Naive thymus-derived CD8-positive, alpha-beta T cell (primary cell): ENCODE results near the gene RAB13. TPM values are rescaled to one million over a fixed set of nuclear protein-coding genes. Genes with fewer than 3 reads are reported as not detected.

Source experiments
- ATAC-seq, 2 donors: fragments of 150-1000 bp; cut with Tn5 transposase in 1 of 2; sonication (Bioruptor Pico), chemical (Tn5 transposase) in 1 of 2; 1 replicate in 1 of 2; 2 replicates in 1 of 2; pipeline ENCODE4 v1.10.0; 2021; ENCODE audit warnings: mild to moderate bottlenecking in 2 of 2, moderate library complexity in 2 of 2
- POLR2A ChIA-PET: fragments of 350-600 bp; sonication (Branson Sonifier 250); formaldehyde crosslinking; loops from one replicate; lab custom pipeline; 2021; ENCODE audit warnings: antibody characterized with exemption; lab: Charles Lee
- DNase-seq, 10 donors: peaks; one replicate each; pipeline versions ENCODE4 v3.0.0 to v3.0.0-alpha.2; 2020 to 2022
- H3K27ac Mint-ChIP-seq, 10 donors: one replicate each; pipeline ENCODE4 v1.8.0; 2020 to 2022; ENCODE audit warnings: mild to moderate bottlenecking in 10 of 10, mixed read lengths in 10 of 10, moderate library complexity in 4 of 10, inconsistent platforms in 1 of 10
- H3K27me3 Mint-ChIP-seq, 5 donors: one replicate each; pipeline ENCODE4 v1.8.0; 2021 to 2022; ENCODE audit warnings: mixed read lengths in 5 of 5
- H3K36me3 Mint-ChIP-seq, 3 donors: one replicate each; pipeline ENCODE4 v1.8.0; 2020 to 2022; ENCODE audit warnings: mixed read lengths in 3 of 3, mild to moderate bottlenecking in 2 of 3, inconsistent platforms in 1 of 3
- H3K4me1 Mint-ChIP-seq, 4 donors: one replicate each; pipeline ENCODE4 v1.8.0; 2021 to 2022; ENCODE audit warnings: mixed read lengths in 4 of 4
- H3K4me3 Mint-ChIP-seq, 10 donors: one replicate each; pipeline ENCODE4 v1.8.0; 2020 to 2022; ENCODE audit warnings: mild to moderate bottlenecking in 10 of 10, mixed read lengths in 10 of 10, moderate library complexity in 6 of 10, inconsistent platforms in 1 of 10
- H3K9me3 Mint-ChIP-seq, 9 donors: one replicate each; pipeline ENCODE4 v1.8.0; 2020 to 2022; ENCODE audit warnings: mixed read lengths in 9 of 9, mild to moderate bottlenecking in 3 of 9, inconsistent platforms in 1 of 9, moderate library complexity in 1 of 9
- polyA plus RNA-seq, 3 donors: library from polyadenylated mRNA; unstranded; fragments of 300-500 nt; fragmentation: Illumina TruSeq; gene quantifications; one replicate each; pipeline ENCODE4 v1.2.3, GENCODE V29; 2021
- total RNA-seq, 8 experiments: library from RNA in 2 of 8; stranded (reverse) in 2 of 8; gene quantifications; one replicate each; pipeline ENCODE4 v1.2.3 and lab custom pipeline; 2021 to 2026

RAB13 gene
- total and polyA plus RNA-seq, 5 experiments from 2014 or later: 0.53 to 3.1 (median 1.0) TPM

- POLR2A ChIA-PET: interaction anchor here (2.9 to 8.7 kb wide), 6 partner anchors 9 to 37 kb away, joined by 12 to 118 read pairs (median 42); partner anchors contain the start of genes CREB3L4, DENND4B, JTB and RAB13
- Mint-ChIP-seq H3K4me1 (peaks cover 40 to 61% (median 57%) of the 10 kb centered on the region in 4 donors), H3K27ac (peak overlapping the region; percentile 47 to 97 (median 86)), H3K27me3 (no peaks in the 10 kb centered on the region), H3K36me3 (peaks cover 4 to 53% (median 11%) of the 10 kb centered on the region in 3 donors), H3K4me3 (peak overlapping the region in 7 of 10 donors; percentile 14 to 83 (median 41)), H3K9me3 (no peaks in the 10 kb centered on the region)
- DNase-seq: no peak
- no peak for ATAC-seq
Observed at GRCh38 chr1:153953859-153954365, 32.2 kb downstream of the RAB13 start.

GRCh38 chr1:153951801-153952200, 34.3 kb downstream of the RAB13 start:
- H3K4me3 Mint-ChIP-seq: no peak overlapping the region
- ATAC-seq (no peak), DNase-seq (no peak)
- peak overlapping the region in 8 of 10 donors; percentile 24 to 86 (median 60) for H3K27ac Mint-ChIP-seq
- peaks cover 32 to 58% (median 53%) of the 10 kb centered on the region in 4 donors for H3K4me1 Mint-ChIP-seq
- POLR2A ChIA-PET: interaction anchor here (0.6 to 1.5 kb wide), 2 partner anchors 29 to 419 kb away, joined by 3 to 6 read pairs; partner anchors contain the start of gene GATAD2B
- H3K9me3 Mint-ChIP-seq: no peaks in the 10 kb centered on the region
- no peaks in the 10 kb centered on the region for H3K27me3 Mint-ChIP-seq
- peaks cover 4 to 71% (median 11%) of the 10 kb centered on the region in 3 donors for H3K36me3 Mint-ChIP-seq

- H3K4me3 Mint-ChIP-seq: no peak overlapping the region
- H3K27ac Mint-ChIP-seq: peak overlapping the region in 4 of 10 donors; percentile 9 to 84 (median 64)
- POLR2A ChIA-PET: interaction anchor here (0.6 to 14.0 kb wide), 4 partner anchors 11 to 418 kb away, joined by 3 to 315 read pairs (median 4); partner anchors contain the start of genes CREB3L4, CRTC2, GATAD2B and JTB
- H3K36me3 Mint-ChIP-seq: peaks cover 4 to 72% (median 11%) of the 10 kb centered on the region in 3 donors
- DNase-seq: no peak
- H3K4me1 Mint-ChIP-seq: peaks cover 29 to 53% (median 48%) of the 10 kb centered on the region in 4 donors
- H3K9me3 Mint-ChIP-seq: no peaks in the 10 kb centered on the region
- no peaks in the 10 kb centered on the region for H3K27me3 Mint-ChIP-seq
- ATAC-seq: no peak
Observed at GRCh38 chr1:153951183-153951582, 35.0 kb downstream of the RAB13 start.

- peak; percentile 46 to 85 (median 70) for DNase-seq
- peaks cover 4 to 65% (median 8%) of the 10 kb centered on the region in 3 donors for H3K36me3 Mint-ChIP-seq
Observed at GRCh38 chr1:153946622-153947241, 39.4 kb downstream of the RAB13 start, which contains the start of gene DENND4B. Gene DENND4B (minus strand): TSS chr1:153946718. CDS start chr1:153944374, 2,344 bp downstream.

GRCh38 chr1:153945795-153946621, 40.1 kb downstream of the RAB13 start:
- Mint-ChIP-seq H3K4me1 (peaks cover 34 to 61% (median 50%) of the 10 kb centered on the region in 4 donors), H3K4me3 (peak overlapping the region; percentile 91 to 98 (median 94)), H3K27me3 (no peaks in the 10 kb centered on the region), H3K9me3 (no peaks in the 10 kb centered on the region), H3K36me3 (peaks cover 4 to 62% (median 11%) of the 10 kb centered on the region in 3 donors), H3K27ac (peak overlapping the region; percentile 92 to 98 (median 95))
- DNase-seq: peak; percentile 53 to 83 (median 67)
- peak; percentile 43 to 56 for ATAC-seq
- POLR2A ChIA-PET: interaction anchor here (0.5 to 14.0 kb wide), 28 partner anchors 8 to 401 kb away, joined by 3 to 315 read pairs (median 5); partner anchors contain the start of genes CHTOP, CREB3L4, CRTC2 and GATAD2B

More at GRCh38 chr1:153946622-153947241, 39.4 kb downstream of the RAB13 start, which contains the start of gene DENND4B:
- Mint-ChIP-seq H3K4me3 (peak within 1 kb of the TSS; percentile 91 to 98 (median 94)), H3K9me3 (no peaks in the 10 kb centered on the region), H3K4me1 (peaks cover 32 to 63% (median 47%) of the 10 kb centered on the region in 4 donors), H3K27me3 (no peaks in the 10 kb centered on the region), H3K27ac (peak within 1 kb of the TSS; percentile 92 to 98 (median 95))
- POLR2A ChIA-PET: interaction anchor here (0.8 to 14.0 kb wide), 23 partner anchors 7 to 326 kb away, joined by 3 to 315 read pairs (median 5); partner anchors contain the start of genes CREB3L4, CRTC2, GATAD2B and ILF2
- peak; percentile 57 to 60 for ATAC-seq

- Mint-ChIP-seq H3K9me3 (no peaks in the 10 kb centered on the region), H3K4me1 (peaks cover 31 to 58% (median 49%) of the 10 kb centered on the region in 4 donors), H3K36me3 (peaks cover 0 to 60% (median 6%) of the 10 kb centered on the region in 3 donors), H3K4me3 (peak overlapping the region; percentile 91 to 98 (median 94)), H3K27ac (peak overlapping the region; percentile 92 to 98 (median 95)), H3K27me3 (no peaks in the 10 kb centered on the region)
- peak; percentile 63 to 93 (median 82) for DNase-seq
- ATAC-seq: peak; percentile 75 to 85
- POLR2A ChIA-PET: interaction anchor here (0.5 to 14.0 kb wide), 23 partner anchors 9 to 400 kb away, joined by 3 to 315 read pairs (median 6); partner anchors contain the start of genes CHTOP, CREB3L4, CRTC2 and GATAD2B
Observed at GRCh38 chr1:153945131-153945794, 40.9 kb downstream of the RAB13 start.

- Mint-ChIP-seq H3K27me3 (no peaks in the 10 kb centered on the region), H3K27ac (peak overlapping the region; percentile 92 to 98 (median 95)), H3K4me3 (peak overlapping the region; percentile 91 to 98 (median 94)), H3K9me3 (no peaks in the 10 kb centered on the region), H3K4me1 (peaks cover 32 to 60% (median 51%) of the 10 kb centered on the region in 4 donors), H3K36me3 (peaks cover 0 to 60% (median 7%) of the 10 kb centered on the region in 3 donors)
- POLR2A ChIA-PET: interaction anchor here (0.6 to 14.0 kb wide), 20 partner anchors 8 to 399 kb away, joined by 3 to 315 read pairs (median 6); partner anchors contain the start of genes CHTOP, CREB3L4, CRTC2 and GATAD2B
- no peak for ATAC-seq
- no peak for DNase-seq
Observed at GRCh38 chr1:153944827-153945117, 41.4 kb downstream of the RAB13 start.

- peak overlapping the region; percentile 92 to 98 (median 95) for H3K27ac Mint-ChIP-seq
- ATAC-seq (no peak), DNase-seq (peak in 1 of 10 donors; percentile 23)
- no peaks in the 10 kb centered on the region for H3K9me3 Mint-ChIP-seq
- peaks cover 34 to 65% (median 51%) of the 10 kb centered on the region in 4 donors for H3K4me1 Mint-ChIP-seq
- H3K4me3 Mint-ChIP-seq: peak overlapping the region; percentile 91 to 98 (median 94)
- POLR2A ChIA-PET: interaction anchor here (0.5 to 14.0 kb wide), 20 partner anchors 10 to 669 kb away, joined by 3 to 315 read pairs (median 6); partner anchors contain the start of genes CHTOP, CREB3L4, CRTC2 and GATAD2B
- H3K27me3 Mint-ChIP-seq: no peaks in the 10 kb centered on the region
- peaks cover 0 to 62% (median 7%) of the 10 kb centered on the region in 3 donors for H3K36me3 Mint-ChIP-seq
Observed at GRCh38 chr1:153944005-153944826, 41.9 kb downstream of the RAB13 start.

GRCh38 chr1:153942766-153943549, 43.2 kb downstream of the RAB13 start:
- DNase-seq: no peak
- Mint-ChIP-seq H3K9me3 (no peaks in the 10 kb centered on the region), H3K36me3 (peaks cover 0 to 62% (median 13%) of the 10 kb centered on the region in 3 donors), H3K27ac (peak overlapping the region; percentile 25 to 92 (median 71)), H3K27me3 (no peaks in the 10 kb centered on the region), H3K4me3 (peak overlapping the region in 8 of 10 donors; percentile 7 to 93 (median 46)), H3K4me1 (peaks cover 34 to 57% (median 49%) of the 10 kb centered on the region in 4 donors)
- ATAC-seq: no peak
- POLR2A ChIA-PET: interaction anchor here (3.9 to 14.0 kb wide), 6 partner anchors 11 to 48 kb away, joined by 24 to 315 read pairs (median 58); partner anchors contain the start of genes CREB3L4, CRTC2, GATAD2B and JTB
